Measurements from ENCODE around the gene BCAS4.

Gene BCAS4

GRCh38 chr20:50893620-50894019 is 98.8 kb downstream of the BCAS4 start:
- no peaks in the 10 kb centered on the region for H3K9me3 Mint-ChIP-seq
- DNase-seq, result no peak
- H3K4me1 Mint-ChIP-seq (ENCODE audit: low read depth), result peaks cover 42% of the 10 kb centered on the region
- peaks cover 95% of the 10 kb centered on the region for H3K36me3 Mint-ChIP-seq (ENCODE audit: low read depth)
- H3K27me3 Mint-ChIP-seq, result no peaks in the 10 kb centered on the region
- H3K27ac Mint-ChIP-seq, result peak overlapping the region; percentile 71
- no peak overlapping the region for H3K4me3 Mint-ChIP-seq

- no peak for DNase-seq
- Mint-ChIP-seq H3K9me3 (no peaks in the 10 kb centered on the region), H3K27ac (peak overlapping the region; percentile 71), H3K27me3 (no peaks in the 10 kb centered on the region), H3K4me1 (ENCODE audit: low read depth) (peaks cover 42% of the 10 kb centered on the region), H3K36me3 (ENCODE audit: low read depth) (peaks cover 95% of the 10 kb centered on the region), H3K4me3 (no peak overlapping the region)
These were observed 100.4 kb downstream of the BCAS4 start for GRCh38 chr20:50895111-50895830.

DNA sequence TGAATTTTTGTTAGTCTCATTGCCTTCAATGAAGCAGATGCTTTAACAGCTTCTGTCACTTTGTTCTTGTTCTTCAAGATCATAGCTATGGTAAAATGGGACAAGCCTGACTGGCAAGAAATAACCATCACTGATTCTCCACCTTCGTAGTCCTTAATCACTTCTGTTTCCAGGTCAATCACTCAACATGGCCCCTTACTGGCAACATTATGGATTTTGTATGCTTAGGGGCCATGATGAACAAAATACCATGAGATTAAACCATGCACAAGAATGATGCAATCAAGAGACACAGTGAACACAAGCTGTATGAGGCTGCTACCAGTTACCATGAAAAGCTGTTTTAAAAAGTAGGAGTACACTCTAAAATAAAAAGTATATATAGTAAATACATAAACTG is 103.6 kb downstream of the BCAS4 start:
- DNase-seq, result no peak
- Mint-ChIP-seq H3K4me1 (ENCODE audit: low read depth) (peaks cover 28% of the 10 kb centered on the region), H3K4me3 (no peak overlapping the region), H3K9me3 (no peaks in the 10 kb centered on the region), H3K27me3 (no peaks in the 10 kb centered on the region), H3K27ac (peak overlapping the region; percentile 14), H3K36me3 (ENCODE audit: low read depth) (peaks cover 95% of the 10 kb centered on the region)

GRCh38 chr20:50900261-50900660 is 105.4 kb downstream of the BCAS4 start:
- peaks cover 34% of the 10 kb centered on the region for H3K4me1 Mint-ChIP-seq (ENCODE audit: low read depth)
- H3K9me3 Mint-ChIP-seq, result no peaks in the 10 kb centered on the region
- H3K27ac Mint-ChIP-seq, result no peak overlapping the region
- no peak overlapping the region for H3K4me3 Mint-ChIP-seq
- peaks cover 95% of the 10 kb centered on the region for H3K36me3 Mint-ChIP-seq (ENCODE audit: low read depth)
- no peaks in the 10 kb centered on the region for H3K27me3 Mint-ChIP-seq
- no peak for DNase-seq

DNA sequence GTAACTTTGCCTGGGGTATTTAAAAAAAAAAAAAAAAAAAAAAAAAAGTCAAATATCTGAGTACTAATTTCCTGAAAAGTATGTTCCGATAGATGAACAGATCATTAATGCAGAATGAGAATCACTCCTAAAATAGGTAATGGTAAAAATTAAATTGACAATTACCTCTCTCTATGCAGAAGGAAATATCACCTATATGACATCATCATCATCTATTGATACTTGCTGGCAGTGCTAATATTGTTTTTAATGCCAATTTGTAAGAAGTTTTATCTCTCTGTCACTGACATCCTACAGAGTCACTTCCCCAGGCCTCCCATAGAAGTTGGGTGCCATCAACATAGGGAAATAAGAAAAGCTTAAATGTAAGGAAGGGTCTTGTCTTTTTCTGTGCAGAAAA is 106.4 kb downstream of the BCAS4 start:
- no peak overlapping the region for H3K4me3 Mint-ChIP-seq
- H3K4me1 Mint-ChIP-seq (ENCODE audit: low read depth), result peaks cover 43% of the 10 kb centered on the region
- DNase-seq, result no peak
- H3K9me3 Mint-ChIP-seq, result no peaks in the 10 kb centered on the region
- H3K36me3 Mint-ChIP-seq (ENCODE audit: low read depth), result peaks cover 100% of the 10 kb centered on the region
- no peak overlapping the region for H3K27ac Mint-ChIP-seq
- no peaks in the 10 kb centered on the region for H3K27me3 Mint-ChIP-seq

GRCh38 chr20:50903353-50904051 is 108.6 kb downstream of the BCAS4 start:
- peaks cover 49% of the 10 kb centered on the region for H3K4me1 Mint-ChIP-seq (ENCODE audit: low read depth)

DNA sequence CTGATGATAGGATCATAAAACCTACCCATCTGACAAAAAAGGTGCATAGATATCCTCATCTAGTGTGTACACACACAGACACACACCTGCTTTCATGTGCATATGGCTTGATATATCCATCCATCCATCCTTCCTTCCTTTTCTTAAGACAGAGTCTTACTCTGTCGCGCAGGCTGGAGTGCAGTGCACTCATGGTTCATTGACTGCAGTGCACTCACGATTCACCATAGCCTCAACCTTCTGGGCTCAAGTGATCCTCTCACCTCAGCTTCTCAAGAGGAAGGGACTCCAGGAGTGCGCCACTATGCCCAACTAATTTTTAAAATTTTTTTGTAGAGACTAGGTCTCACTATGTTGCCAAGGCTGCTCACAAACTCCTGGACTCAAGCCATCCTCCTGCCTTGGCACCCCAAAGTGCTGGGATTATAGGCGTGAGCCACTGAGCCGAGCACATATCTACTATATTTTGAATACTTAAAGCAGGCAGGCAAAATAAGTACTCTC is 109.3 kb downstream of the BCAS4 start:
- no peak for DNase-seq
- Mint-ChIP-seq H3K27me3 (no peaks in the 10 kb centered on the region), H3K4me1 (ENCODE audit: low read depth) (peaks cover 50% of the 10 kb centered on the region), H3K4me3 (no peak overlapping the region), H3K9me3 (no peaks in the 10 kb centered on the region), H3K36me3 (ENCODE audit: low read depth) (peaks cover 92% of the 10 kb centered on the region), H3K27ac (peak overlapping the region; percentile 53)

More at GRCh38 chr20:50903353-50904051, 108.6 kb downstream of the BCAS4 start:
- peaks cover 95% of the 10 kb centered on the region for H3K36me3 Mint-ChIP-seq (ENCODE audit: low read depth)
- H3K27me3 Mint-ChIP-seq, result no peaks in the 10 kb centered on the region
- H3K27ac Mint-ChIP-seq, result peak overlapping the region; percentile 69
- no peaks in the 10 kb centered on the region for H3K9me3 Mint-ChIP-seq
- DNase-seq, result no peak
- no peak overlapping the region for H3K4me3 Mint-ChIP-seq

GRCh38 chr20:50909413-50909812 is 114.6 kb downstream of the BCAS4 start:
- peaks cover 76% of the 10 kb centered on the region for H3K4me1 Mint-ChIP-seq (ENCODE audit: low read depth)
- H3K4me3 Mint-ChIP-seq, result no peak overlapping the region
- peak overlapping the region; percentile 51 for H3K27ac Mint-ChIP-seq

GRCh38 chr20:50911030-50911429 is 116.2 kb downstream of the BCAS4 start:
- H3K36me3 Mint-ChIP-seq (ENCODE audit: low read depth), result peaks cover 77% of the 10 kb centered on the region
- peaks cover 76% of the 10 kb centered on the region for H3K4me1 Mint-ChIP-seq (ENCODE audit: low read depth)

More at GRCh38 chr20:50909413-50909812, 114.6 kb downstream of the BCAS4 start:
- H3K36me3 Mint-ChIP-seq (ENCODE audit: low read depth), result peaks cover 81% of the 10 kb centered on the region
- no peaks in the 10 kb centered on the region for H3K9me3 Mint-ChIP-seq
- no peak for DNase-seq
- H3K27me3 Mint-ChIP-seq, result no peaks in the 10 kb centered on the region

GRCh38 chr20:50911716-50912115 is 116.9 kb downstream of the BCAS4 start:
- Mint-ChIP-seq H3K4me3 (no peak overlapping the region), H3K4me1 (ENCODE audit: low read depth) (peaks cover 79% of the 10 kb centered on the region), H3K9me3 (no peaks in the 10 kb centered on the region), H3K27ac (peak overlapping the region; percentile 77), H3K27me3 (no peaks in the 10 kb centered on the region), H3K36me3 (ENCODE audit: low read depth) (peaks cover 77% of the 10 kb centered on the region)
- no peak for DNase-seq

More at GRCh38 chr20:50911030-50911429, 116.2 kb downstream of the BCAS4 start:
- Mint-ChIP-seq H3K4me3 (no peak overlapping the region), H3K27ac (peak overlapping the region; percentile 77), H3K27me3 (no peaks in the 10 kb centered on the region), H3K9me3 (no peaks in the 10 kb centered on the region)
- DNase-seq, result no peak

DNA sequence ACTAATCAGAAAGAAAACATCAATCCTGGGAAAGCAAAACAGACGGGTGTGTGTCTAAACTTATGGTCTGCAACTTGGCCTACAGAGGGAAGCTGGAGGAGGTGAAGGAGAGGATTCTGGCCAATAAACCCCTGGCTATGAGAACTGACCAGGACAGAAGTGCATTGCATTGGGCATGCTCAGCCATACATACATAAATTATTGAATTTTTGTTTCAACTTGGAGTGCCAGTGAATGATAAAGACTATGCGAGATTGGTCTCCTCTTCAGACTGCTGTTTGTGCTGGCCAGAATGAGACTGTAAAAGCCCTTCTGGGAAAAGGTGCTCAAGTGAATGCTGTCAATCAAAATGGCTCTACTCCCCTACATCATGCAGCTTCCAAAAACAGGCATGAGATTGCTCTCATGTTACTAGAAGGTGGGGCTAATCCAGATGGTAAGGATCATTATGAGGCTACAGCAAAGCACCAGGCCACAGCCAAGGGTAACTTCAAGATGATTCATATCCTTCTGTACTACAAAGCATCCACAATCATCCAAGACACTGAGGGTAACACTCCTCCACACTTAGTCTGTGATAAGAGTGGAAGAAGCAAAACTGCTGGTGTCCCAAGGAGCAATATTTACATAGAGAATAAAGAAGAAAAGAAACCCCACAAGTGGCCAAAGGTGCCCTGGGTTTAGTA is 119.0 kb downstream of the BCAS4 start:
- DNase-seq, result no peak
- Mint-ChIP-seq H3K36me3 (ENCODE audit: low read depth) (peaks cover 80% of the 10 kb centered on the region), H3K9me3 (no peaks in the 10 kb centered on the region), H3K4me1 (ENCODE audit: low read depth) (peaks cover 91% of the 10 kb centered on the region), H3K27ac (peak overlapping the region; percentile 90), H3K4me3 (no peak overlapping the region), H3K27me3 (no peaks in the 10 kb centered on the region)

GRCh38 chr20:50915424-50915823 is 120.6 kb downstream of the BCAS4 start:
- Mint-ChIP-seq H3K36me3 (ENCODE audit: low read depth) (peaks cover 81% of the 10 kb centered on the region), H3K27me3 (no peaks in the 10 kb centered on the region), H3K27ac (peak overlapping the region; percentile 65), H3K4me1 (ENCODE audit: low read depth) (peaks cover 90% of the 10 kb centered on the region), H3K4me3 (no peak overlapping the region), H3K9me3 (no peaks in the 10 kb centered on the region)
- DNase-seq, result no peak

- peaks cover 80% of the 10 kb centered on the region for H3K36me3 Mint-ChIP-seq (ENCODE audit: low read depth)
- H3K27ac Mint-ChIP-seq, result peak overlapping the region; percentile 65
- no peaks in the 10 kb centered on the region for H3K27me3 Mint-ChIP-seq
- H3K9me3 Mint-ChIP-seq, result no peaks in the 10 kb centered on the region
- peaks cover 93% of the 10 kb centered on the region for H3K4me1 Mint-ChIP-seq (ENCODE audit: low read depth)
- DNase-seq, result no peak
- no peak overlapping the region for H3K4me3 Mint-ChIP-seq
These were observed 121.4 kb downstream of the BCAS4 start for GRCh38 chr20:50916257-50916656.

- Mint-ChIP-seq H3K27me3 (no peaks in the 10 kb centered on the region), H3K27ac (peak overlapping the region; percentile 53), H3K4me3 (no peak overlapping the region), H3K36me3 (ENCODE audit: low read depth) (peaks cover 80% of the 10 kb centered on the region), H3K9me3 (no peaks in the 10 kb centered on the region), H3K4me1 (ENCODE audit: low read depth) (peaks cover 93% of the 10 kb centered on the region)
- no peak for DNase-seq
These were observed 122.1 kb downstream of the BCAS4 start for GRCh38 chr20:50916934-50917333.
